Measurements from ENCODE around the gene MCF2L. TPM values are rescaled to one million over a fixed set of nuclear protein-coding genes. Genes with fewer than 3 reads are reported as not detected.

Gene MCF2L
- total RNA-seq, 4 donors from 2014 or later: 10.2 to 25.4 (median 16.9) TPM

DNA sequence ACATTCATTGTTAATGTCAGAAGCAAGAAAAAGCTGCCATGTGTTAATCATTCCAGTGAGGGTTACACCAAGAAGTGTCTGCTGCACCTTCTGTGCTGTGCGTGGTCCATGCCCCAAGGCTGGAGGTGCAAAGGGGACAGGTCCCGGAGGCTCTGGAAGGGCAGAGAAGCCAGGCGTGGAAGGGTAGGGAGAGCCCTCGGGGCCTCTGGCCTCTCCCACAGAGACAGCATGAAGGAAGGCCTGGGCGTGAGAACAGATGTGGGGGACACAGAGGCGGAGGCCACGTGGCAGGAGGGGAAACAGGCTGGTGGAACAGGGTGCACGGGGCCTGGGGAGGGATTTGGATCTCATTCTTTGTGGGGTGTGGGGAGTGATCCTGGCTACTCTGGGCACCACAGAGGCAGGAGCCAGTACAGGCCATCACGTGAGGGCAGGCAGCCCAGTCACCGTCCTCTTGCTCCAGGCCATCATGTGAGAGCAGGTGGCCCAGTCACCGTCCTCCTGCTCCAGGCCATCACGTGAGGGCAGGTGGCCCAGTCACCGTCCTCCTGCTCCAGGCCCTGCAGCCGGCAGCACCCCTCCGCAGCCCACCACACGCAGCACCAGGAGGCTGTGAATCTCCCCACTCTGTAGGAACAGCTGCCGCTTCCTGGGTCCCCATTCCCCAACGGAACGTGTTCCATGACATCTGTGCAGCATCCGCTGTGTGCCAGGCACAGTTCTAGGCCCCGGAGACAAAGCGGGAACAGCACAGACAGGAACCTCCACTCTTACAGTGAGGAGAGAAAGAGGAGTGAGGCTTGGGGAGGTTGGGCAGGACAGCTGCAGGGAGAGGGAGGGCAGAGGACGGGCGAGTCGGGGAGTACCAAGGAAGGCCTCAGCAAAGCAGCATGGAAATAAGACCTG lies 126.4 kb downstream of the MCF2L start:
- 78 to 91% methylated on average over 4 to 16 of the region's 25 CpGs for WGBS, 2 donors
- DNase-seq: no peak
- peaks cover 0 to 29% (median 0%) of the 10 kb centered on the region in 3 donors for H3K36me3 ChIP-seq
- no peaks in the 10 kb centered on the region for H3K9me3 ChIP-seq
- no peak overlapping the region for H3K4me3 ChIP-seq
- H3K27me3 ChIP-seq: no peaks in the 10 kb centered on the region
- intact Hi-C loops (cut with DNase I): no loop called here
- H3K4me1 ChIP-seq: no peaks in the 10 kb centered on the region
- no peak overlapping the region for H3K27ac ChIP-seq
- TF ChIP-seq POLR2A (IDR thresholded peaks at IDR 0.05) (no peak), CTCF (IDR thresholded peaks at IDR 0.05) (no peak)

GRCh38 chr13:113096052-113096744 lies 127.2 kb downstream of the MCF2L start:
- H3K4me3 ChIP-seq: no peak overlapping the region

GRCh38 chr13:113096745-113097305 lies 127.8 kb downstream of the MCF2L start:
- H3K4me3 ChIP-seq: no peak overlapping the region
- DNase-seq: no peak
- H3K4me1 ChIP-seq: no peaks in the 10 kb centered on the region
- 93 to 94% methylated on average over 3 to 13 of the region's 52 CpGs for WGBS, 2 donors
- intact Hi-C loops (cut with DNase I): no loop called here
- H3K9me3 ChIP-seq: no peaks in the 10 kb centered on the region
- H3K27ac ChIP-seq: no peak overlapping the region
- H3K36me3 ChIP-seq: peaks cover 0 to 20% (median 0%) of the 10 kb centered on the region in 3 donors
- H3K27me3 ChIP-seq: no peaks in the 10 kb centered on the region
- TF ChIP-seq POLR2A (IDR thresholded peaks at IDR 0.05) (no peak), CTCF (IDR thresholded peaks at IDR 0.05) (no peak)

More at GRCh38 chr13:113096052-113096744, 127.2 kb downstream of the MCF2L start:
- H3K36me3 ChIP-seq: peaks cover 0 to 21% (median 0%) of the 10 kb centered on the region in 3 donors
- TF ChIP-seq CTCF (IDR thresholded peaks at IDR 0.05) (no peak), POLR2A (IDR thresholded peaks at IDR 0.05) (no peak)
- no peaks in the 10 kb centered on the region for H3K27me3 ChIP-seq
- H3K4me1 ChIP-seq: no peaks in the 10 kb centered on the region
- H3K27ac ChIP-seq: no peak overlapping the region
- no peaks in the 10 kb centered on the region for H3K9me3 ChIP-seq
- no peak for DNase-seq
- WGBS, 2 donors: 79 to 90% methylated on average over 8 to 12 of the region's 61 CpGs
- intact Hi-C loops (cut with DNase I): no loop called here

- Histone ChIP-seq H3K27me3 (no peaks in the 10 kb centered on the region), H3K4me1 (no peaks in the 10 kb centered on the region), H3K36me3 (peaks cover 0 to 20% (median 0%) of the 10 kb centered on the region in 3 donors), H3K9me3 (no peaks in the 10 kb centered on the region), H3K4me3 (no peak overlapping the region), H3K27ac (no peak overlapping the region)
- WGBS, 2 donors: 87 to 95% methylated on average over 7 of the region's 7 CpGs
- DNase-seq: no peak
- intact Hi-C loops (cut with DNase I): no loop called here
- TF ChIP-seq POLR2A (IDR thresholded peaks at IDR 0.05) (no peak), CTCF (IDR thresholded peaks at IDR 0.05) (no peak)
Observed at GRCh38 chr13:113097651-113098050, 128.6 kb downstream of the MCF2L start.
